K562 (cell line): Measurements from ENCODE around the gene MEAF6. TPM values are rescaled to one million over a fixed set of nuclear protein-coding genes. Genes with fewer than 3 reads are reported as not detected.

Experiments used
- microRNA-seq: library from miRNA; unstranded; fragments of <30 nt; microRNA quantifications from one replicate; pipeline ENCODE4, GENCODE V29; 2018; ENCODE audit warnings: borderline microRNAs expressed
- polyA plus RNA-seq, 8 experiments: library from polyadenylated mRNA; depleted of rRNA in 4 of 8; stranded (reverse) in 5 of 8; unstranded in 3 of 8; fragments of >200 nt; fragmentation: Nextera tagmentation in 2 of 8; fragmentation: Illumina TruSeq in 1 of 8; extraction: Ambion mirVana in 2 of 8; extraction: Trizol in 1 of 8; gene quantifications; 2 replicates each; pipeline versions ENCODE4 v1.2.1 to v1.2.3, GENCODE V29; 2011 to 2014; ENCODE audit warnings: inconsistent platforms in 1 of 8, missing spikeins in 1 of 8
- small RNA-seq: library from RNA; depleted of rRNA; stranded (forward); fragments of <200 nt; gene quantifications from one replicate; pipeline ENCODE3, GENCODE V24; 2014
- total RNA-seq, 7 experiments: library from RNA; depleted of rRNA in 6 of 7; stranded (reverse); fragments of >200 nt in 6 of 7; fragmentation: Illumina TruSeq in 2 of 7; extraction: Trizol in 2 of 7; gene quantifications; 2 replicates each; pipeline versions ENCODE4 v1.2.1 to v1.2.3, GENCODE V29; 2011 to 2021; ENCODE audit warnings: low replicate concordance in 1 of 7

MEAF6 gene
- total and polyA plus RNA-seq, 9 of the 15 experiments (the other 6 are each of a cell fraction or from before 2014, with no cell fraction given) = 55.0 to 151 (median 92.3) TPM

Small RNA genes lying within 50 kb of the gene (microRNA-seq; reads per million reads assigned to microRNA genes)
- gene MIR5581 (3.8 reads per million, percentile 41 among the genes with 10 or more reads in this experiment), gene MIR6732 (not detected)

Small RNA genes lying within 50 kb of the gene (small RNA-seq; reads per million reads assigned to genes)
- gene AL034379.1 (not detected), gene MIR5581 (0.11 reads per million)

Other genes with a start within 250 kb of the MEAF6 start
- 9.3 and 9.4 TPM in 2 replicates for gene ZC3H12A, start 40.2 kb downstream of the MEAF6 start, total RNA-seq (2014; rRNA removed)
- gene ZC3H12A, start 40.2 kb downstream of the MEAF6 start, total RNA-seq (2014; rRNA removed; fragmentation: Illumina TruSeq; extraction: Trizol) = 1.2 and 1.7 TPM in 2 replicates
- 6.7 and 7.1 TPM in 2 replicates for gene ZC3H12A, start 40.2 kb downstream of the MEAF6 start, total RNA-seq (2015; rRNA removed; fragmentation: Illumina TruSeq; extraction: Trizol)
- gene ZC3H12A, start 40.2 kb downstream of the MEAF6 start, total RNA-seq (2021) = 9.4 and 11.4 TPM in 2 replicates
- gene ZC3H12A, start 40.2 kb downstream of the MEAF6 start, polyA plus RNA-seq (2011; rRNA removed) = 7.0 and 8.6 TPM in 2 replicates
- 4.9 and 6.5 TPM in 2 replicates for gene ZC3H12A, start 40.2 kb downstream of the MEAF6 start, polyA plus RNA-seq (2014; fragmentation: Illumina TruSeq; extraction: Trizol)
- under 1 TPM; 0.14 to 0.22 TPM for gene ZC3H12A, start 40.2 kb downstream of the MEAF6 start, polyA plus RNA-seq (2014; fragmentation: Nextera tagmentation; extraction: Ambion mirVana)
- gene ZC3H12A, start 40.2 kb downstream of the MEAF6 start, polyA plus RNA-seq (2014; rRNA removed) = 9.1 and 11.1 TPM in 2 replicates
- 25.7 and 25.9 TPM in 2 replicates for gene SNIP1, start 39.5 kb upstream of the MEAF6 start, total RNA-seq (2014; rRNA removed)
- gene SNIP1, start 39.5 kb upstream of the MEAF6 start, total RNA-seq (2014; rRNA removed; fragmentation: Illumina TruSeq; extraction: Trizol) = 12.9 and 15.2 TPM in 2 replicates
- gene SNIP1, start 39.5 kb upstream of the MEAF6 start, total RNA-seq (2015; rRNA removed; fragmentation: Illumina TruSeq; extraction: Trizol) = 15.3 and 16.6 TPM in 2 replicates
- 23.7 and 25.8 TPM in 2 replicates for gene SNIP1, start 39.5 kb upstream of the MEAF6 start, total RNA-seq (2021)
- gene SNIP1, start 39.5 kb upstream of the MEAF6 start, polyA plus RNA-seq (2011; rRNA removed) = 12.0 and 13.7 TPM in 2 replicates
- gene SNIP1, start 39.5 kb upstream of the MEAF6 start, polyA plus RNA-seq (2014; fragmentation: Illumina TruSeq; extraction: Trizol) = 11.9 and 14.6 TPM in 2 replicates
- 1 to 10 TPM; 2.9 TPM for gene SNIP1, start 39.5 kb upstream of the MEAF6 start, polyA plus RNA-seq (2014; fragmentation: Nextera tagmentation; extraction: Ambion mirVana)
- 11.5 and 15.4 TPM in 2 replicates for gene SNIP1, start 39.5 kb upstream of the MEAF6 start, polyA plus RNA-seq (2014; rRNA removed)
- gene DNALI1, start 42.2 kb upstream of the MEAF6 start, total RNA-seq (2014; rRNA removed) = 0.78 and 1.0 TPM in 2 replicates
- gene DNALI1, start 42.2 kb upstream of the MEAF6 start, total RNA-seq (2014; rRNA removed; fragmentation: Illumina TruSeq; extraction: Trizol) = 0.87 and 1.1 TPM in 2 replicates
- 0.72 and 1.2 TPM in 2 replicates for gene DNALI1, start 42.2 kb upstream of the MEAF6 start, total RNA-seq (2015; rRNA removed; fragmentation: Illumina TruSeq; extraction: Trizol)
- gene DNALI1, start 42.2 kb upstream of the MEAF6 start, total RNA-seq (2021) = 0.89 and 2.2 TPM in 2 replicates
- gene DNALI1, start 42.2 kb upstream of the MEAF6 start, polyA plus RNA-seq (2011; rRNA removed) = 1.0 and 1.2 TPM in 2 replicates
- gene DNALI1, start 42.2 kb upstream of the MEAF6 start, polyA plus RNA-seq (2014; fragmentation: Illumina TruSeq; extraction: Trizol) = 1.3 and 1.7 TPM in 2 replicates
- gene DNALI1, start 42.2 kb upstream of the MEAF6 start, polyA plus RNA-seq (2014; fragmentation: Nextera tagmentation; extraction: Ambion mirVana) = 1 to 10 TPM in 1 of 2 experiments, under 1 TPM in 1; 0.87 to 2.0 TPM
- 1.5 and 5.6 TPM in 2 replicates for gene DNALI1, start 42.2 kb upstream of the MEAF6 start, polyA plus RNA-seq (2014; rRNA removed)
- 245 and 263 TPM in 2 replicates for gene GNL2, start 81.2 kb upstream of the MEAF6 start, total RNA-seq (2014; rRNA removed)
- gene GNL2, start 81.2 kb upstream of the MEAF6 start, total RNA-seq (2014; rRNA removed; fragmentation: Illumina TruSeq; extraction: Trizol) = 343 and 388 TPM in 2 replicates
- 330 and 347 TPM in 2 replicates for gene GNL2, start 81.2 kb upstream of the MEAF6 start, total RNA-seq (2015; rRNA removed; fragmentation: Illumina TruSeq; extraction: Trizol)
- 145 and 156 TPM in 2 replicates for gene GNL2, start 81.2 kb upstream of the MEAF6 start, total RNA-seq (2021)
- gene GNL2, start 81.2 kb upstream of the MEAF6 start, polyA plus RNA-seq (2011; rRNA removed) = 132 and 165 TPM in 2 replicates
- gene GNL2, start 81.2 kb upstream of the MEAF6 start, polyA plus RNA-seq (2014; fragmentation: Illumina TruSeq; extraction: Trizol) = 253 and 318 TPM in 2 replicates
- gene GNL2, start 81.2 kb upstream of the MEAF6 start, polyA plus RNA-seq (2014; fragmentation: Nextera tagmentation; extraction: Ambion mirVana) = 100 to 1,000 TPM; 166 to 371 TPM
- 205 and 232 TPM in 2 replicates for gene GNL2, start 81.2 kb upstream of the MEAF6 start, polyA plus RNA-seq (2014; rRNA removed)
- not detected in 2 replicates for gene RSPO1, start 120.1 kb upstream of the MEAF6 start, total RNA-seq (2014; rRNA removed)
- gene RSPO1, start 120.1 kb upstream of the MEAF6 start, total RNA-seq (2014; rRNA removed; fragmentation: Illumina TruSeq; extraction: Trizol) = not detected in 2 replicates
- not detected in 2 replicates for gene RSPO1, start 120.1 kb upstream of the MEAF6 start, total RNA-seq (2015; rRNA removed; fragmentation: Illumina TruSeq; extraction: Trizol)
- not detected in 2 replicates for gene RSPO1, start 120.1 kb upstream of the MEAF6 start, total RNA-seq (2021)
- gene RSPO1, start 120.1 kb upstream of the MEAF6 start, polyA plus RNA-seq (2011; rRNA removed) = not detected in 2 replicates
- not detected in 2 replicates for gene RSPO1, start 120.1 kb upstream of the MEAF6 start, polyA plus RNA-seq (2014; fragmentation: Illumina TruSeq; extraction: Trizol)
- not detected for gene RSPO1, start 120.1 kb upstream of the MEAF6 start, polyA plus RNA-seq (2014; fragmentation: Nextera tagmentation; extraction: Ambion mirVana)
- gene RSPO1, start 120.1 kb upstream of the MEAF6 start, polyA plus RNA-seq (2014; rRNA removed) = not detected in 2 replicates
- gene CDCA8, start 177.8 kb upstream of the MEAF6 start, total RNA-seq (2014; rRNA removed) = 26.4 and 29.3 TPM in 2 replicates
- 35.8 and 38.3 TPM in 2 replicates for gene CDCA8, start 177.8 kb upstream of the MEAF6 start, total RNA-seq (2014; rRNA removed; fragmentation: Illumina TruSeq; extraction: Trizol)
- gene CDCA8, start 177.8 kb upstream of the MEAF6 start, total RNA-seq (2015; rRNA removed; fragmentation: Illumina TruSeq; extraction: Trizol) = 34.4 and 37.7 TPM in 2 replicates
- 72.5 and 81.8 TPM in 2 replicates for gene CDCA8, start 177.8 kb upstream of the MEAF6 start, total RNA-seq (2021)
- gene CDCA8, start 177.8 kb upstream of the MEAF6 start, polyA plus RNA-seq (2011; rRNA removed) = 118 and 120 TPM in 2 replicates
- gene CDCA8, start 177.8 kb upstream of the MEAF6 start, polyA plus RNA-seq (2014; fragmentation: Illumina TruSeq; extraction: Trizol) = 117 and 124 TPM in 2 replicates
- 100 to 1,000 TPM in 1 of 2 experiments, 10 to 100 TPM in 1; 84.3 to 148 TPM for gene CDCA8, start 177.8 kb upstream of the MEAF6 start, polyA plus RNA-seq (2014; fragmentation: Nextera tagmentation; extraction: Ambion mirVana)
- 74.1 and 81.7 TPM in 2 replicates for gene CDCA8, start 177.8 kb upstream of the MEAF6 start, polyA plus RNA-seq (2014; rRNA removed)